Mucosa of descending colon (tissue), 3 donors: ENCODE measurements around the gene ERN2. TPM values are rescaled to one million over a fixed set of nuclear protein-coding genes. Genes with fewer than 3 reads are reported as not detected.

ENCODE experiments used
- ATAC-seq: fragments of 200-7000 bp; cut with Tn5 transposase; one replicate; pipeline ENCODE4 v1.9.1; 2020; ENCODE audit warnings: mild to moderate bottlenecking, moderate library complexity
- DNase-seq, 3 donors: peaks; one replicate each; pipeline ENCODE4 v3.0.0-alpha.2; 2020
- H3K36me3 ChIP-seq: fragments of 200-600 bp; one replicate; pipeline ENCODE4 v1.8.0; 2021; ENCODE audit warnings: low read depth, mild to moderate bottlenecking
- H3K4me1 ChIP-seq: fragments of 200-600 bp; one replicate; pipeline ENCODE4 v1.8.0; 2021; ENCODE audit warnings: low read depth, mild to moderate bottlenecking
- H3K4me3 ChIP-seq: fragments of 200-600 bp; one replicate; pipeline ENCODE4 v1.8.0; 2021; ENCODE audit warnings: mild to moderate bottlenecking
- H3K9me3 ChIP-seq: fragments of 200-600 bp; one replicate; pipeline ENCODE4 v1.8.0; 2021; ENCODE audit warnings: mild to moderate bottlenecking
- CTCF ChIP-seq: fragments of 200-600 bp; IDR thresholded peaks from one replicate; pipeline ENCODE4 v1.8.0; 2022; ENCODE audit warnings: antibody characterized with exemption, mild to moderate bottlenecking
- intact Hi-C, 2 donors: fragments of 100-400 bp; cut with DNase I in 1 of 2; cut with micrococcal nuclease in 1 of 2; formaldehyde crosslinking; loops; one replicate each; pipeline versions ENCODE4 v1.11.0 to v1.11.1; 2022; cut with DNase I, micrococcal nuclease
- total RNA-seq, 3 donors: library from RNA; stranded (reverse); fragmentation: NEBNext Ultra II Directional in 2 of 3; extraction: Animal tissue kit (Norgen Biotek cat#: 25700) in 2 of 3; gene quantifications; one replicate each; pipeline versions ENCODE4 v1.2.1 to v1.2.4, GENCODE V29; 2021 to 2023
- donor health status: DM: no; HTN: no; CAD: no; lungs with moderate emphysema.
- donor health status: DM: no; HTN: no; CAD: no.
- donor health status: DM: no; HTN: yes; CAD: no.

ERN2 gene
- total RNA-seq, 3 donors from 2014 or later: 89.4 to 263 (median 154) TPM

GRCh38 chr16:23666571-23667354, 46.3 kb downstream of the ERN2 start:
- Histone ChIP-seq H3K36me3 (peaks cover 5% of the 10 kb centered on the region), H3K4me1 (no peaks in the 10 kb centered on the region), H3K9me3 (no peaks in the 10 kb centered on the region), H3K4me3 (no peak overlapping the region)
- DNase-seq: no peak
- no peak for ATAC-seq
- intact Hi-C loops: no loop called here
- TF ChIP-seq CTCF: no peak

DNA sequence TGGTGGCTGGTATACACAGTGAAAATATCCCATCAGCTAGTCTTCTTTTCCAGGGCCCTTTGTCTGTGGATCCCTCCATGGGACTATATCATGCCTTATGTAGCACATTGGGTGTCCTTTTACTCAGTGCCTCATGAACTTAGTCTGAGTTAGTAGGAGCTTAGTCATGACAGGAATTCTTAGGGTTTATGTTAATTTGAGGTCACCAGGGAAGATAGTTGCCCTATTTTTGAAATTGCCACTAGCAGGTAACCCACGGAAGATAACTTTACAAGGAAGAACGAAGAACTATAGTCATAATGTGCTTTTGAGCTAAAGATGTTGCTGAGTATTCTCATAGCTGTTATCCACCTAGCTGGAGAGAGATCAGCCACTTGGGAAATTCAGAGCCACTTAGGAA, 49.1 kb downstream of the ERN2 start:
- Histone ChIP-seq H3K4me3 (no peak overlapping the region), H3K9me3 (no peaks in the 10 kb centered on the region), H3K4me1 (no peaks in the 10 kb centered on the region), H3K36me3 (peaks cover 5% of the 10 kb centered on the region)
- intact Hi-C loops: no loop called here
- no peak for DNase-seq
- no peak for TF ChIP-seq CTCF
- no peak for ATAC-seq

GRCh38 chr16:23651943-23652468, 61.0 kb downstream of the ERN2 start:
- Histone ChIP-seq H3K4me1 (no peaks in the 10 kb centered on the region), H3K4me3 (no peak overlapping the region), H3K36me3 (no peaks in the 10 kb centered on the region), H3K9me3 (no peaks in the 10 kb centered on the region)
- intact Hi-C loops: no loop called here
- no peak for ATAC-seq
- no peak for TF ChIP-seq CTCF
- DNase-seq: no peak

GRCh38 chr16:23650674-23651416, 62.2 kb downstream of the ERN2 start:
- H3K36me3 ChIP-seq: no peaks in the 10 kb centered on the region
- H3K4me1 ChIP-seq: no peaks in the 10 kb centered on the region
- no peak overlapping the region for H3K4me3 ChIP-seq
- intact Hi-C loops: no loop called here
- H3K9me3 ChIP-seq: no peaks in the 10 kb centered on the region
- no peak for DNase-seq
- no peak for ATAC-seq
- no peak for TF ChIP-seq CTCF

GRCh38 chr16:23642246-23642774, 70.7 kb downstream of the ERN2 start:
- H3K4me3 ChIP-seq: peak overlapping the region; percentile 96
- peaks cover 3% of the 10 kb centered on the region for H3K36me3 ChIP-seq
- intact Hi-C loops: no loop called here
- ATAC-seq: no peak
- no peak for TF ChIP-seq CTCF
- DNase-seq: no peak
- no peaks in the 10 kb centered on the region for H3K9me3 ChIP-seq
- H3K4me1 ChIP-seq: peaks cover 14% of the 10 kb centered on the region
